Ishikawa (cell line): ENCODE results near the gene HOXA11.

ENCODE experiments used
- CEBPB ChIP-seq: IDR thresholded peaks from 2 replicates; pipeline ENCODE4 v1.6.1; 2012
- CREB1 ChIP-seq: IDR thresholded peaks from 2 replicates; pipeline ENCODE4 v1.6.1; 2012; ENCODE audit warnings: low read depth
- EGR1 ChIP-seq: IDR thresholded peaks from 2 replicates; pipeline ENCODE4 v1.6.1; 2012
- EP300 ChIP-seq: IDR thresholded peaks from 2 replicates; pipeline ENCODE4 v1.6.1; 2012; ENCODE audit warnings: borderline replicate concordance
- FOXM1 ChIP-seq: IDR thresholded peaks from 2 replicates; pipeline ENCODE4 v1.6.1; 2012; ENCODE audit warnings: low read depth, borderline replicate concordance
- MAX ChIP-seq: IDR thresholded peaks from 2 replicates; pipeline ENCODE4 v1.6.1; 2012
- NFIC ChIP-seq: IDR thresholded peaks from 2 replicates; pipeline ENCODE4 v1.6.1; 2012
- RAD21 ChIP-seq: IDR thresholded peaks from 2 replicates; pipeline ENCODE4 v1.6.1; 2012; ENCODE audit warnings: low read depth
- REST ChIP-seq: IDR thresholded peaks from 2 replicates; pipeline ENCODE4 v1.6.1; 2012; ENCODE audit warnings: low read depth, mild to moderate bottlenecking
- TAF1 ChIP-seq: IDR thresholded peaks from 2 replicates; pipeline ENCODE4 v1.6.1; 2012; ENCODE audit warnings: low read depth, mild to moderate bottlenecking
- TCF12 ChIP-seq: IDR thresholded peaks from 2 replicates; pipeline ENCODE4 v1.6.1; 2012; ENCODE audit warnings: low read depth
- TEAD4 ChIP-seq: IDR thresholded peaks from 2 replicates; pipeline ENCODE4 v1.6.1; 2012
- YY1 ChIP-seq: IDR thresholded peaks from 2 replicates; pipeline ENCODE4 v1.6.1; 2012; ENCODE audit warnings: low read depth
- ZBTB7A ChIP-seq: IDR thresholded peaks from 2 replicates; pipeline ENCODE4 v1.6.1; 2012; ENCODE audit warnings: low read depth

GRCh38 chr7:27161721-27162560, 23.1 kb downstream of the HOXA11 start:
- TF ChIP-seq MAX: no peak
- TF ChIP-seq NFIC: no peak
- no peak for TF ChIP-seq EP300
- TF ChIP-seq REST: no peak
- TF ChIP-seq CEBPB: no peak
- TF ChIP-seq YY1: no peak
- no peak for TF ChIP-seq TAF1
- no peak for TF ChIP-seq TCF12
- TF ChIP-seq RAD21: no peak
- no peak for TF ChIP-seq ZBTB7A
- TF ChIP-seq EGR1: no peak
- no peak for TF ChIP-seq CREB1
- no peak for TF ChIP-seq FOXM1
- no peak for TF ChIP-seq TEAD4
